NCI-H187 treated with DMSO at 0.1 percent for 48 hours (cell line): ENCODE results near the gene EYA4.

Experiments used
- DNase-seq: peaks from one replicate; lab custom pipeline; 2025; lab: John Stamatoyannopoulos, UW

EYA4 gene

GRCh38 chr6:133456944-133457343 lies 215.8 kb downstream of the EYA4 start:
- no peak for DNase-seq

GRCh38 chr6:133460101-133460500 lies 218.9 kb downstream of the EYA4 start:
- no peak for DNase-seq

GRCh38 chr6:133463790-133464189 lies 222.6 kb downstream of the EYA4 start:
- DNase-seq = no peak

- no peak for DNase-seq
These were observed 225.5 kb downstream of the EYA4 start for GRCh38 chr6:133466680-133467079.

- no peak for DNase-seq
These were observed 226.2 kb downstream of the EYA4 start for GRCh38 chr6:133467231-133467981.

GRCh38 chr6:133467982-133468380 lies 226.8 kb downstream of the EYA4 start:
- DNase-seq = no peak

- no peak for DNase-seq
These were observed 227.4 kb downstream of the EYA4 start for GRCh38 chr6:133468591-133468990.

GRCh38 chr6:133474516-133474915 lies 233.4 kb downstream of the EYA4 start:
- no peak for DNase-seq

- no peak for DNase-seq
These were observed 237.5 kb downstream of the EYA4 start for GRCh38 chr6:133478673-133479072.

GRCh38 chr6:133487174-133487573 lies 246.0 kb downstream of the EYA4 start:
- no peak for DNase-seq

GRCh38 chr6:133495205-133495903 lies 254.2 kb downstream of the EYA4 start:
- DNase-seq = no peak

GRCh38 chr6:133499662-133500061 lies 258.5 kb downstream of the EYA4 start:
- DNase-seq = no peak

GRCh38 chr6:133501675-133502270 lies 260.6 kb downstream of the EYA4 start:
- DNase-seq = no peak

GRCh38 chr6:133502441-133503335 lies 261.5 kb downstream of the EYA4 start:
- no peak for DNase-seq

- DNase-seq = no peak
These were observed 262.2 kb downstream of the EYA4 start for GRCh38 chr6:133503336-133503729.

GRCh38 chr6:133504158-133504557 lies 263.0 kb downstream of the EYA4 start:
- no peak for DNase-seq

GRCh38 chr6:133504761-133505160 lies 263.6 kb downstream of the EYA4 start:
- no peak for DNase-seq

- DNase-seq = no peak
These were observed 264.5 kb downstream of the EYA4 start for GRCh38 chr6:133505681-133506080.

- no peak for DNase-seq
These were observed 271.4 kb downstream of the EYA4 start for GRCh38 chr6:133512410-133513016.

GRCh38 chr6:133523816-133524215 lies 282.7 kb downstream of the EYA4 start:
- no peak for DNase-seq

- no peak for DNase-seq
These were observed 285.3 kb downstream of the EYA4 start for GRCh38 chr6:133526436-133526835.

- no peak for DNase-seq
These were observed 287.4 kb downstream of the EYA4 start for GRCh38 chr6:133528566-133528965.
